Panc1 (cell line): ENCODE results near the gene MNDA.
"Not testable (repeated sequence)": the region's sequence is repeated elsewhere in the genome, so short reads cannot be mapped to it uniquely, and the experiment has no call there.

Source experiments
- POLR2AphosphoS5 ChIP-seq: IDR thresholded peaks from 2 replicates; pipeline ENCODE4 v1.6.1; 2012; ENCODE audit warnings: mild to moderate bottlenecking, low read depth, low read length, moderate library complexity
- TF ChIP-seq, protein P1 (sequence below), 2 experiments: IDR thresholded peaks; 2 replicates each; pipeline ENCODE4 v1.6.1; 2011 to 2012; ENCODE audit warnings: low read depth in 2 of 2, control low read depth in 1 of 2, low read length in 1 of 2, mild to moderate bottlenecking in 1 of 2, moderate library complexity in 1 of 2; ENCODE audit not compliant: insufficient read depth in 1 of 2
- TF ChIP-seq, protein P2 (sequence below): fragments of 450-650 bp; IDR thresholded peaks from 2 replicates; pipeline ENCODE4 v1.5.1; 2017; ENCODE audit warnings: mild to moderate bottlenecking

DNA sequence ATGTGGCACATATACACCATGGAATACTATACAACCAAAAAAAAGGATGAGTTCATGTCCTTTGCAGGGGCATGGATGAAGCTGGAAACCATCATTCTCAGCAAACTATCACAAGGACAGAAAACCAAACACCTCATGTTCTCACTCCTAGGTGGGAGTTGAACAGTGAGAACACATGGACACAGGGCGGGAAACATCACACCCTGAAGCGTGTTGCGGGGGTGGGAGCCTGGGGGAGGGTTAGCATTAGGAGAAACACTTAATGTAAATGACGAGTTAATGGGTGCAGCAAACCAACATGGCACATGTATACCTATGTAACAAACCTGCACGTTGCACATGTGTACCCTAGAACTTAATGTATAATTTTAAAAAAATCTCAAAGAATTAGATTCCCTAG lies 39.3 kb downstream of the MNDA start:
- TF ChIP-seq, protein P1, sequence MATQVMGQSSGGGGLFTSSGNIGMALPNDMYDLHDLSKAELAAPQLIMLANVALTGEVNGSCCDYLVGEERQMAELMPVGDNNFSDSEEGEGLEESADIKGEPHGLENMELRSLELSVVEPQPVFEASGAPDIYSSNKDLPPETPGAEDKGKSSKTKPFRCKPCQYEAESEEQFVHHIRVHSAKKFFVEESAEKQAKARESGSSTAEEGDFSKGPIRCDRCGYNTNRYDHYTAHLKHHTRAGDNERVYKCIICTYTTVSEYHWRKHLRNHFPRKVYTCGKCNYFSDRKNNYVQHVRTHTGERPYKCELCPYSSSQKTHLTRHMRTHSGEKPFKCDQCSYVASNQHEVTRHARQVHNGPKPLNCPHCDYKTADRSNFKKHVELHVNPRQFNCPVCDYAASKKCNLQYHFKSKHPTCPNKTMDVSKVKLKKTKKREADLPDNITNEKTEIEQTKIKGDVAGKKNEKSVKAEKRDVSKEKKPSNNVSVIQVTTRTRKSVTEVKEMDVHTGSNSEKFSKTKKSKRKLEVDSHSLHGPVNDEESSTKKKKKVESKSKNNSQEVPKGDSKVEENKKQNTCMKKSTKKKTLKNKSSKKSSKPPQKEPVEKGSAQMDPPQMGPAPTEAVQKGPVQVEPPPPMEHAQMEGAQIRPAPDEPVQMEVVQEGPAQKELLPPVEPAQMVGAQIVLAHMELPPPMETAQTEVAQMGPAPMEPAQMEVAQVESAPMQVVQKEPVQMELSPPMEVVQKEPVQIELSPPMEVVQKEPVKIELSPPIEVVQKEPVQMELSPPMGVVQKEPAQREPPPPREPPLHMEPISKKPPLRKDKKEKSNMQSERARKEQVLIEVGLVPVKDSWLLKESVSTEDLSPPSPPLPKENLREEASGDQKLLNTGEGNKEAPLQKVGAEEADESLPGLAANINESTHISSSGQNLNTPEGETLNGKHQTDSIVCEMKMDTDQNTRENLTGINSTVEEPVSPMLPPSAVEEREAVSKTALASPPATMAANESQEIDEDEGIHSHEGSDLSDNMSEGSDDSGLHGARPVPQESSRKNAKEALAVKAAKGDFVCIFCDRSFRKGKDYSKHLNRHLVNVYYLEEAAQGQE (IDR thresholded peaks at IDR 0.05; ENCODE audit: insufficient read depth in 1 of 2, low read depth in 2 of 2, low read length in 1 of 2), result not testable (repeated sequence)
- TF ChIP-seq, protein P2, sequence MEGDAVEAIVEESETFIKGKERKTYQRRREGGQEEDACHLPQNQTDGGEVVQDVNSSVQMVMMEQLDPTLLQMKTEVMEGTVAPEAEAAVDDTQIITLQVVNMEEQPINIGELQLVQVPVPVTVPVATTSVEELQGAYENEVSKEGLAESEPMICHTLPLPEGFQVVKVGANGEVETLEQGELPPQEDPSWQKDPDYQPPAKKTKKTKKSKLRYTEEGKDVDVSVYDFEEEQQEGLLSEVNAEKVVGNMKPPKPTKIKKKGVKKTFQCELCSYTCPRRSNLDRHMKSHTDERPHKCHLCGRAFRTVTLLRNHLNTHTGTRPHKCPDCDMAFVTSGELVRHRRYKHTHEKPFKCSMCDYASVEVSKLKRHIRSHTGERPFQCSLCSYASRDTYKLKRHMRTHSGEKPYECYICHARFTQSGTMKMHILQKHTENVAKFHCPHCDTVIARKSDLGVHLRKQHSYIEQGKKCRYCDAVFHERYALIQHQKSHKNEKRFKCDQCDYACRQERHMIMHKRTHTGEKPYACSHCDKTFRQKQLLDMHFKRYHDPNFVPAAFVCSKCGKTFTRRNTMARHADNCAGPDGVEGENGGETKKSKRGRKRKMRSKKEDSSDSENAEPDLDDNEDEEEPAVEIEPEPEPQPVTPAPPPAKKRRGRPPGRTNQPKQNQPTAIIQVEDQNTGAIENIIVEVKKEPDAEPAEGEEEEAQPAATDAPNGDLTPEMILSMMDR, result not testable (repeated sequence)
- not testable (repeated sequence) for TF ChIP-seq POLR2AphosphoS5
